Measurements from ENCODE around the gene TMEM151A. TPM values are rescaled to one million over a fixed set of nuclear protein-coding genes. Genes with fewer than 3 reads are reported as not detected.

Gene TMEM151A
- total RNA-seq, 4 donors from 2014 or later: not detected

GRCh38 chr11:66259956-66260355, 31.7 kb upstream of the TMEM151A start:
- Histone ChIP-seq H3K4me3 (no peak overlapping the region), H3K36me3 (peaks cover 0 to 55% (median 0%) of the 10 kb centered on the region in 3 donors), H3K27me3 (no peaks in the 10 kb centered on the region), H3K4me1 (peaks cover 0 to 18% (median 4%) of the 10 kb centered on the region in 4 donors), H3K9me3 (no peaks in the 10 kb centered on the region), H3K27ac (no peak overlapping the region)
- 87 to 92% methylated on average over 4 of the region's 4 CpGs for WGBS, 2 donors
- no peak for DNase-seq (ENCODE audit: low spot score in 2 of 2)
- no peak for TF ChIP-seq EP300 (IDR thresholded peaks at IDR 0.05)

- H3K4me3 ChIP-seq: no peak overlapping the region
- no peaks in the 10 kb centered on the region for H3K9me3 ChIP-seq
- TF ChIP-seq CTCF (IDR thresholded peaks at IDR 0.05) (no peak), EP300 (IDR thresholded peaks at IDR 0.05) (no peak), POLR2A (IDR thresholded peaks at IDR 0.05) (no peak)
- peaks cover 0 to 23% (median 4%) of the 10 kb centered on the region in 4 donors for H3K4me1 ChIP-seq
- H3K27ac ChIP-seq: no peak overlapping the region
- DNase-seq (ENCODE audit: low spot score in 2 of 2): no peak
- no peaks in the 10 kb centered on the region for H3K27me3 ChIP-seq
- peaks cover 0 to 68% (median 0%) of the 10 kb centered on the region in 3 donors for H3K36me3 ChIP-seq
- WGBS, 2 donors: 83 to 88% methylated on average over 15 to 16 of the region's 16 CpGs
Observed at GRCh38 chr11:66261578-66261977, 30.1 kb upstream of the TMEM151A start.

- Histone ChIP-seq H3K36me3 (peaks cover 0 to 68% (median 0%) of the 10 kb centered on the region in 3 donors), H3K9me3 (no peaks in the 10 kb centered on the region), H3K27me3 (no peaks in the 10 kb centered on the region), H3K4me1 (peaks cover 0 to 23% (median 10%) of the 10 kb centered on the region in 4 donors), H3K27ac (no peak overlapping the region), H3K4me3 (no peak overlapping the region)
- TF ChIP-seq POLR2A (IDR thresholded peaks at IDR 0.05) (no peak), EP300 (IDR thresholded peaks at IDR 0.05) (no peak), CTCF (IDR thresholded peaks at IDR 0.05) (no peak)
- WGBS, 2 donors: 90 to 91% methylated on average over 5 of the region's 5 CpGs
- no peak for DNase-seq (ENCODE audit: low spot score in 2 of 2)
Observed at GRCh38 chr11:66262191-66262590, 29.5 kb upstream of the TMEM151A start.

- no peak for DNase-seq (ENCODE audit: low spot score in 2 of 2)
- Histone ChIP-seq H3K27me3 (no peaks in the 10 kb centered on the region), H3K36me3 (peaks cover 0 to 68% (median 0%) of the 10 kb centered on the region in 3 donors), H3K4me3 (no peak overlapping the region), H3K9me3 (no peaks in the 10 kb centered on the region), H3K27ac (no peak overlapping the region), H3K4me1 (peaks cover 0 to 22% (median 10%) of the 10 kb centered on the region in 4 donors)
- 92 to 97% methylated on average over 7 to 12 of the region's 12 CpGs for WGBS, 2 donors
- TF ChIP-seq EP300 (IDR thresholded peaks at IDR 0.05) (no peak), CTCF (IDR thresholded peaks at IDR 0.05) (no peak)
Observed at GRCh38 chr11:66262696-66263095, 29.0 kb upstream of the TMEM151A start.

- no peak for DNase-seq (ENCODE audit: low spot score in 2 of 2)
- peaks cover 0 to 22% (median 9%) of the 10 kb centered on the region in 4 donors for H3K4me1 ChIP-seq
- no peak overlapping the region for H3K27ac ChIP-seq
- TF ChIP-seq EP300 (IDR thresholded peaks at IDR 0.05) (no peak), CTCF (IDR thresholded peaks at IDR 0.05) (no peak), POLR2A (IDR thresholded peaks at IDR 0.05) (no peak)
- 93 to 95% methylated on average over 3 to 4 of the region's 4 CpGs for WGBS, 2 donors
- no peak overlapping the region for H3K4me3 ChIP-seq
- H3K27me3 ChIP-seq: no peaks in the 10 kb centered on the region
- H3K36me3 ChIP-seq: peaks cover 0 to 68% (median 0%) of the 10 kb centered on the region in 3 donors
- no peaks in the 10 kb centered on the region for H3K9me3 ChIP-seq
Observed at GRCh38 chr11:66263231-66263630, 28.5 kb upstream of the TMEM151A start.

GRCh38 chr11:66263785-66264184, 27.9 kb upstream of the TMEM151A start:
- H3K36me3 ChIP-seq: peaks cover 0 to 68% (median 0%) of the 10 kb centered on the region in 3 donors
- WGBS, 2 donors: 93 to 95% methylated on average over 10 of the region's 10 CpGs

More at GRCh38 chr11:66263785-66264184, 27.9 kb upstream of the TMEM151A start:
- no peaks in the 10 kb centered on the region for H3K9me3 ChIP-seq
- no peak overlapping the region for H3K4me3 ChIP-seq
- TF ChIP-seq EP300 (IDR thresholded peaks at IDR 0.05) (no peak), POLR2A (IDR thresholded peaks at IDR 0.05) (no peak), CTCF (IDR thresholded peaks at IDR 0.05) (no peak)
- no peak for DNase-seq (ENCODE audit: low spot score in 2 of 2)
- no peaks in the 10 kb centered on the region for H3K27me3 ChIP-seq
- H3K27ac ChIP-seq: no peak overlapping the region
- peaks cover 0 to 17% (median 7%) of the 10 kb centered on the region in 4 donors for H3K4me1 ChIP-seq
